ENCODE measurements around the gene ADCYAP1R1.

Gene ADCYAP1R1

DNA sequence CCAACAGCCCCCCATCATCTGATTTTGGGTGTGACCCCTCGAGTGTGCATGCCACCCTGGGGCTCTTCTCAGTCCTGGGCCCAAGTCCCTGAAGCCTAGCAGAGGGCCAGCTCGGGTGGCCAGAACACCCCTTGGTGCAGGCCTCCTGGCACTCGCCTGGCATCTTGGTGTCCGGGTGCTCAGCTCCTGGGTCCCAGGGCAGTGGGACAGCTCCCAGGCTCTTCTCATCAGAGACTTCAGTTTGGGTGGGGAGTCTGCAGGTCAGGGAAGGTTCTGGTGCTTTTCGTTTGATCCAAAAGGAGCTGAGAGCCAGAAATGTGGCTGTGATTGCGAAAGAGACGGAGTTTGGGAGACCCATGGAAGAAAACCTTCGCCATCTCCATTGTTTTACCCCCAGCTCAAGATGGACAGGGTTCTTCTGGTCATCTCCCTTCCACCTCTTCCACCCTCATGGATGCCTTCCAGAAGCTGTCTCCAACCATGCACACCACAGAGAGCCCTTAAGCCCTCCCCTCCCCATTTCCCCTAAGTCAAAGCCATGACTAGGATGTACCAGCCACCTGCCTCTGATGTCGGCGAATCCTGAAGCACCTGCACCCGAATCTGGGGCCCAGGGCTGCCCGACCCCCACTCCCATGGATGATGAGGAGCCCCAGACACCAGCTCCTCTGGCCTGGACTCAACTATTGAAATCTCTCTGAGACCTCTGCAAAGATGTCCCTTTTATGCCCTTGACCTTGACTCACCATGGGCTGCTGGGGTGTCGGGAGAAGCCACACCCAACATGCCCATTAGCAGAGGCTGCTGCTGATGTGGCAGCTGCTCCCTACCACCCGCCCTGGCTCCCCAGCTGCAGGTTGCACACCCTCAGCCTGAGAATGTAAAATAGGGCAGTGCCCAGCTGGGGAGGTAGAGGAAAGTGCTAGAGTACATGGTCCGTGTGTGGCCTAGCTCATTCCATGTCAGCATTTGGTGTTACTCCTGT is 55.3 kb downstream of the ADCYAP1R1 start:
- no peak for DNase-seq

DNA sequence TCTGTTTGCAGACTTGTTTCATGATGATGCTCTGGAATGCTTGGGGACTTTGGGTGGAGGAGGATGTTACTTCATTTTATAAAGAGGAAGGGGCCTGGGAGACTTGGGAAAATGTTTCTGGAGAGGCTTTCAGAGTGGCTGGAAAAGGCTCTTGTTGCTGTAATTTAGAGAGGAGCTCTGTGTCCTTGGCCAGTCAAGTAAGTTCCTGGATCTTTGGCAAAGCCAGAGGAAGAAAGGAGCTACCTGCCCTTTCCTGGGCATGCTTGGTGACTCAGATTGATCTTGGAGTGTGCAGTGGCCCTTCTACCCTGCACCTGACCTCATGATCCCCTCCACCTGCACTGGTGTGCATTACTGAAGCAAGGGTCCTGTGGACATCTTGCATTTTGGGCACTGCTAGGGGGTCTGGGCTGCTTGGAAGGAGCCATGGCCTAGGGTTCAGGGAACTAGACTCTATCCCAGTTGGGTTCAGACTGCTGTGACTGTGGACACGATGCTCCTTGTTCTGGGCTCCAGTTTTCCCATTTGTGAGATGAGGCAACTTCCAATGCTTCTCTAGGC is 56.1 kb downstream of the ADCYAP1R1 start:
- no peak for DNase-seq

DNA sequence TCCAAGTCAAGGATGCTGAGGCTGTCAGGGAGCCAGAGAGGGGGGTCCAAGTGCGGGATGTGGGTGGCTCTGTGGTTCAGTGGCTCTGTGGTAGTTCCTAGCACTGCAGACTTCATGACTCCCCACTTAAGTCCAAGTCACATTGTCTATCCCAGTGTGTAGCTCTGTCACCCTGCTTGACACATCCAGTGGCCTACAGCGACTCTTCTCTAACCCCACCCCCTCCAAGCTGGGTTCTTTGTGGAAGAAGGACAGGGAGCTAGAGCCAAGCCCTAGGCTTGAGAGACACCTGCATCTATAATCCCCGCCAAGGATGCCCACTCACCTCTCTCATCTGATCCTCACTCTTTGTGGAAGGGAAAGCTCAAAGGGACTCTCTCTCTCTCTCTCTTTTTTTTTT is 57.6 kb downstream of the ADCYAP1R1 start:
- DNase-seq: no peak

DNA sequence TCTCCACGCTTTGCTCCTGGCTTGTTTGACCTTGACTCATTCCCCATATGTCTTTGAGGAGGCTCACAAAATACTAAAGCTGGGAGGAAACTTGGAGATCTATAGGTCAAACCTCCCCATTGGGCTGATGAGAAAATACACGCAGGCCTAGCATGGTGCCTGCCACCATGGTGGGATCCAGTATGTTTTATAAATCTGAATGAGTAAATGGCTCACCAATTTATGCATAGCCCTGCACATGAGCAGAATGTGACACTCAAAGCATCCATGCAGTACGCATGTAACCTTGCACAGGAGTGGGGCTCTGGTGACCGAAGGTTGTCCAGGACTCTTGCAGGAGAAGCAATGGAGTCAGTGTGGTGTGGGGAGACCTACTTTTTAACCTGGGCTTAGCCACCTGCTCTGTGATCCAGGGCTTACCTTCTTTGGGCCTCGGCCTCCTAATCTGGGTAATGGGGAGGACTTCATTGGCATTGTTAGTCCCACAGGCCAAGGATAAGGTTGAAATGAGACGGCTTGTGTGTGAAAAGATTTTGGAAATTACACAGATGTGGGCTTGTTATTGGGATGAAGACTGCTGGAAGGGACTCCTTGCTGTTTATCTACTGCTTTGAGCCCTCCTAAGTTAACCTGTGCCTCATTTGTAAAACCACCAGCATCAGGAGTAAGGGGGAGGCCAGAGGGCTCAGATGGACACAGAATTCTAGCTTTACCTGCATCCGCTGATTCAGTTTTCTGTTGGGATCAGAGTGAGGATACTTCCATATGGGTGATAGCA is 58.4 kb downstream of the ADCYAP1R1 start:
- DNase-seq: no peak

DNA sequence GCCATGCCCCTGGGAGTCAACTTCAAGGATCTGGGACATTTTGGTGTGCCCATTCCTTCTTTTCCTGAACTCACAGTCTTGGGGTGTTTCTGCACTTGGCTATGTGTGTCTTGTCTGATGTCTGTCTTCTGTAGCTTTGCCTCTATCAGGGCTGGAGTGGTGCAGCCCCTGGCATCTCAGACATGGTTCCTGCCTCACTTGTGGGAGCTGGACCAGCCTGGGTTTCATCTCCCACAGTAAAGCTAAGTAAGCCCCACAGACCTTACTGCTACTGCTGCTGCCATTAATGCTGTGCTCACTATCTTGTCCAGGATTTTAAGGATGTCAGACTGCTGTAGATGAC is 59.0 kb downstream of the ADCYAP1R1 start:
- no peak for DNase-seq

DNA sequence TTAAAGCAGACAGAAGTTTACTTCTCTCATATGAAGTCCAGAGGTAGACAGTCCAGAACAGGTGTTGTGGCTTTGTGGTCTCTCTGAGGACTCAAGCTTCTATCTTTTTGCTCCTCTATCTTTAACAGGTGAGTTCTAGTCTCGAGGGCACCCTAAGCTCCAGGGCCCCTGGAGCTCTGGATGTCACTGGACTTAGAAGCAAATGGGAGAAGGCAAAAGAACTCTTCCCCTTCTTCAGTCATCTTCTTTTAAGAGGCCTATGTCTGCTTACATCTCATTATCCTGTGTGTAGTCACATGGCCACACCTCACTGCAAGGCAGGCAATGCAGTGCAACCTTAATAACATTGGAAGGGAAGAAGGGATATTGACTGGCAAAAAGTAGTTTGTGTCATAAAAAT is 61.6 kb downstream of the ADCYAP1R1 start:
- DNase-seq: no peak

DNA sequence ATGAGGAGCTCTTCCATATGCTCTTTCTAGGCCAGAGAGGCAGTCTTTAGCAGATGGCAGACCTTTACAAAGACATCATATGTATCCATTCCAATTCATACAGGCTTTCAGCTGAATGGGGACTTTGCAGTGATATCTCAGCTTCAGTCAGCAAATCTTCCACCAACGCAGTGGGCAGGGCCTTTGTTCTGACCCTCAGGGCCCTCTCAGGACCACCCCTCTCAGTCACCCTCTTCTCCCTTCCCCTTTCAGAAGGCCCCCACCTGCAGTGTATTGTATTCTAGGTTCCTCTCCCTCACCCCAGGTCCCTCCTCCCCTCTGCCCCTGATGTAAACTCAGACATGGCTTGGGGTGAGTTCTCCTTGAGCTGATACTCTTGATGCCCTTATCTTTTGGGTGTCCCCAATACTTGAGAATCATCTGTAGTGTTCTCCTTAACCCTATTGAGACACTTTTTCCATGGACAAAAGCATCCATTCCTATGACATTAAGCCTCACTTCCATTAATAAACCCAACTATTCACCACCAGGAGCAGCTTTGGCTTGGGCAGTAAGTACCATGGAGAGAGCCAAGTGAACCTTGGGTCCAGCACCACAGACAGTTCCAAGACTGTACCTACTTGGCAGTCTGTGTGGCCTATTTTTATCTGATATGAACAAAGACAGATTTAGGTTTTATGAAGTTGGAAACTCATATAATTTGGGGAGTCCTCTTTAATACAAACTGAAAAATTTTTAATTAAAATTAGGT is 62.7 kb downstream of the ADCYAP1R1 start:
- DNase-seq: peak; percentile 41

DNA sequence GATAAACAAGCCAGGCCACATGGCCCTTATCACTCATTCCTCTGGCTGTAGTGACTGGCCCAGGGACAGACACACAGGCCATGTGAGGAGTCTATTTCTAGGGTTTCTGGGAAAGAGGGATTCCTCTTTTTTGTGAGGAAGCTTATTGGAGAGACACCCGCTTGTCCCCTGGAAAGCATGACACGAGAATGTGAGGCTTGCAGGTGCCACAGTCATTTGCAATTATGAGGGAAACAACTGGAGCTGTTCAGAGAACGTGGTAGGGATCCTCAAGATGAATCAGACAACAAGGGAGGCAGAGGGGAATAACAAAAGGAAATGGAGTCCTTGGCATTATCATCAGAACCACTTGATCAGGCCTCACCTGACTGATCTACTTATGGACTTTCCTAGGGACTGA is 64.5 kb downstream of the ADCYAP1R1 start:
- no peak for DNase-seq

DNA sequence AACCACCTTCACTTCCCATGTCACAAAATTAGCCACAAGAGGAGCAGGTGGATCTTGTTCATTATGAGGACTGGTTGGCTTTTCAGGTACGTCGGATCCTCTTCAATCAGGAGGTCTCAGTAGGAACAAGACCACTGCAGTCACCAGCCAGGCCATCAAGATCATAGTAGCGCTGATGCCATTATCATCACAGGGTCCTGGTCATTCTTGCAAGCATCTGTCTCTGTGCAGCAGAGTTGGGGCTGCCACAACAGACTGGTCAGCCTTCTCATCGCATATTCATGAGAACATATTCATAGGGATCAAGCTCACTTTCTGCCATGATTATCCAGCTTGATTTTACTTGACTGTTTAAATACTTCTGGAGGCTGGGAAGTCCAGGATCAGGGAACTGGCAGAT is 67.1 kb downstream of the ADCYAP1R1 start:
- no peak for DNase-seq

DNA sequence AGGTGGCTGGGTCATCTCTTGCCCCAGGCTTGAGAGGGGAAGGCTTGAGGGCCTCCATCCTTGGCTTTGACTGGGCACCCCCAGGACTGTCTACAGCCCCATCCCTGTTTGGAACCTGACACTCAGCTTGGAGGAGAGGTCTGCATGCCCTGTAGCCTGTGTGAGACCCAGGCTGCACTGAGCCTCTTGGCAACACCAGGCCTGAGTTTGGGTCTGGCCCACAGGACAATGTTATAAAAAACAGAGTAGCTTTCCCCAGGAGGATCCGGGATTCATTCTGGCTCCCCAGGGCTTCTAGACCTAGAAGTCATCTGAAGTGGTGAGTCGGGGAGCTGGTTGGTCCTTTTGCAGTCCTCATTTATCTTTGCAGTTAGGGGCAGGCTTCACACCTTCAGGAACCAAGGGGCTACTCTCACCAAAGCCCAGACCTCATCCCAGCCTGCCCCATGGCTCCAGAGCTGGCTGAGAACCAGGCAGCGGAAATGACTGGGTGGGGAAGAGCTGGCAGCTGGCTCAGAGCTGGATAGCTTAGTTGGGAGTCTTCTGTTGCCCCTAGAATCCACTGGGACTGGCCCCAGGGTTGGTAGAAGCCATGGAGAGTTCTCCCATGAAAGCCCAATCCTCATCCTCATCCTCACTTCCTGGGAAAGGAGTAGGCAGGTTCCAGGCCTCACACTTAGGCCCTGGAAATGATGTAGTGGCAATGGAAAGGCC is 68.8 kb downstream of the ADCYAP1R1 start:
- no peak for DNase-seq

DNA sequence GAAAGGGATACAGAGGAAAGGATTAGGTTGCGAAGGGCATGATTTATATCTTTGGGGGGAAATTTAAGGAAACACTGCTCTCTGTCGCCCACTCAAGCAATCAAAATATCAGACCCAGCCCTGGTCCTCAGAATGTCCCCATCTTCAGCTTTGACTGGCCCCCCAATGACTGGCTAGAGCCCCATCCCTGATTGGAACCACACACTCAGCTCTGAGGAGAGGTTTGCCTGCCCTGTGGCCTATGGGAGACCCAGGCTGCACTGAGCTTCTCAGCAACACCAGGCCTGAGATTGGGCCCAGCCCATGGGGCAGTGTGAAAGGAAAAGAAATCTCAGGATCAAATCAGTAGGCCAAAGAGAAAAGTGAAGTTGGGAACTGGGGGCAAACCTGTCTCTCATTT is 69.5 kb downstream of the ADCYAP1R1 start:
- DNase-seq: no peak

DNA sequence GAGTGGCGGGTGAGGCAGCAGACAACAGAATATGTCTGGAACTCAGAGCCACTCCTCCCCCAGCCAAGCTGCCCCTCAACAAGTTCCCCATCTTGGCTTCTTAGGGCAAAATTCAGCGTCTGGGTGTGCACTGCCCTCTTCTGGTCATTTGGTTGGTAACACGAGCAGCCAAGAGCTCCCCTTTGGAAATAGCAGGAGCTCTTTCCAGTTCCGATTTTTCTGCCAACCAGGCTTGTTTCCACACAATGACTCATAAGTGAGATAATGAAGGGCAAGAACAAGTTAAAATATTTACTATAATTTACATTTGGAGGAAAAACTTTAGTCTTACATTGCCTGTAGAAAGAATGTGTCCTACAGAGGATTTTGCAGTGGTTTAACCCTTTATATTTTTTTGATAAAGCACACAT is 70.5 kb downstream of the ADCYAP1R1 start:
- DNase-seq: peak; percentile 89

DNA sequence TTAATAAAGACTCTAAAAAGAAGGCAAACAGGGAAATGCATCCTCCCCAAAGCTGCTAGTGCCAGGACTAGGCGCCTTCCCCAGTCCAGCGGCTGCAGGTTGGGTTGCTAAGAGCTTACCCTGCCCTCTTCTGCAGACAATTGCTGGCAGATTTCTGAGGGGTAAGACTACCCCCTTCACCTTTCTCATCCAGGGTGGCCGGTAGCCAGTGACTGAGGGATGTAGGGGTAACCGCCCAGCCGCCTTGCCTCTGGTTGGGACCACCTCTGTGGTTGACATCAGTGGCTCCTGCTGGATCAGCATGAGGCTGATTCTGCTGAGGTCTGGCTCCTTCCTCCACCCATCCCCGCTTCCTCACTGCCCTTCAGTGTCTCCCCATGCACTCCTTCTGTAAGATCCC is 71.2 kb downstream of the ADCYAP1R1 start:
- no peak for DNase-seq

DNA sequence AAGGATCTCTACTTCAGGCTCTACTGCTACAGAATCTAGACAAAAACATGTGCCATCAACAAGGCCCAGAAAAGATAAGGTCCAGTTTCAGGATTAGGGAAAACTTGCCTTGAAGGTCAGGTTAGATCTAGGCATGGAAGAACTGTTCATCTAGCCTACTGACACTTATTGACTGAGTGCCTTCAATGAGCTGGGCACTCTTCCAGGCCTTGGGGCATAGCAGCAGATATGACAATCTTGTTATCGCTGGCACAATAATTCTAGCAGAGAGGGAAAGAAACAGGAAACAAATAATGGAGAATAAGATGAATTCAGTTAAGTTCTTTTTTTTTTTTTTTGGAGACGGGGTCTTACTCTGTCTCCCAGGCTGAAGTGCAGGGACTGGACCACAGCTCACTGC is 71.6 kb downstream of the ADCYAP1R1 start:
- no peak for DNase-seq

DNA sequence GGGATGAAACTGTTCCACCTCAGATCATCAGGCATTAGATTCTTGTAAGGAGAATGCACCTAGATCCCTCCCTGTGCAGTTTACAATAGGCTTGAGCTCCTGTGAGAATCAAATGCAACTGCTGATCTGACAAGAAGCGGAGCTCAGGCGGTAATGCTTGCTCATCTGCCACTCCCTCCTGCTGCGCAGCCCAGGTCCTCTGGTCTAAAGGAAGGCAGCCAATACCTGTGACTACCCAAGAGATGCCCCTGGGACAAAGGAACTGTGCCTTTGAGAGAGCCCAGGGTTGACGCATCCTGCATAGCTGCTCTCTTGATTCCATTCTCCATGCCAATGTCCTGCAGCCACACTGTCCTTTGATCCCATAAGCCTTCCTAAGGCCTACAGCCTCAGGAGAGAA is 73.1 kb downstream of the ADCYAP1R1 start:
- DNase-seq: no peak

DNA sequence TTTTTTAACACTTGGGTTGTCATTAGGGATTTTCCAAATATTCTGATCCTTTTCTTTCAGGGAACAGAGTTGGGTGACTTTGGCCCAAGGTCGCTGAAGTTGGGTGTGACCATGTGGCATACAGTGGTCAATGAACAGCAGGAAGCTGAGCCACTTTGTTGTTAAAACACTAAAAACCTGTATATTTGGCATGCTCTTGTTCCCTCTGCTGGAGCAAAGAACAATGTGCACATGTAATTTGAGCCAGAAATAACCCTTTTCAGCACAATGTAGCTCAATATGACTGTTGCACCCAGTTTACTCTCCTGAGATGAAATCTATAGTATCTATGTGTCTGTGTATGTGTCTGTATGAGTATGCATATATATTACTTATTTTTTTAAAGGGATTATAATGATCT is 74.9 kb downstream of the ADCYAP1R1 start:
- no peak for DNase-seq

DNA sequence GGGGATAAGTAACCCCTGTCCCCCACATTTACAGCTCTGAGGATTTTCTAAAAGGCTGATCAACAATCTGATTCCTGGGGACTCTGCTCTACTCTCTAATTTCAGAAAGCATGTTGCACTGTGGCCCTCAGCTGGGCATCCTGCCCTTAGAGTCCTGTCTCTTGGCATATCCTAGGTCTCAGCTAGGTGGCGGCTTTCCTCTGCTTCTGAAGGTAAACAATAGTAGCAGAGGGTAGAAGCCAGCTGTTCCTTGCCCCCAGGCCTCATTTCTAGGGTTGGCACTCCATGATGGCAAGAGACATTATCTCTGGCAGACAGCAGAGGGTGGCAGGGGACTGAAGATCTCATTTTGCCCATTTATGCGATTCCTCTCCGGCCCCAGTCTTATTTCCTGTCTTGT is 77.0 kb downstream of the ADCYAP1R1 start:
- no peak for DNase-seq

DNA sequence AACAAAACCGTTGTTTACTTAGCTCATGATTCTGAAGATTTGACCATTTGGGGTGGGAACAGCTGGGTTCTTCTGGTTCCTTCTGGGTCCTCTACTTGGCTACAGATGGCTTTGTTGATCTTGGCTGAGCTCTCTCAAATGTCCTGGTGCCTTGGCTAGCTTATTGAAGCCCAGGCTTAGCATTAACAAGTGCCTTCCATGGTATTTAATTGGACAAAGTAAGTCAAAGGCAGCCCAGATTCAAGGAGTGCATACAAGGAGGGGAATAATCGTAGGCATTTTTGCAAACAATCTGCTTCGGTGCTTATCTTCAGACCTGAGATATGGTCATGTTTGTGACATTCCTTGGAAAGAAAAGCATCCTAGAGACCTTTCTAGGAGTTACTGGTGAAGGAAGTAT is 81.4 kb downstream of the ADCYAP1R1 start:
- DNase-seq: no peak

DNA sequence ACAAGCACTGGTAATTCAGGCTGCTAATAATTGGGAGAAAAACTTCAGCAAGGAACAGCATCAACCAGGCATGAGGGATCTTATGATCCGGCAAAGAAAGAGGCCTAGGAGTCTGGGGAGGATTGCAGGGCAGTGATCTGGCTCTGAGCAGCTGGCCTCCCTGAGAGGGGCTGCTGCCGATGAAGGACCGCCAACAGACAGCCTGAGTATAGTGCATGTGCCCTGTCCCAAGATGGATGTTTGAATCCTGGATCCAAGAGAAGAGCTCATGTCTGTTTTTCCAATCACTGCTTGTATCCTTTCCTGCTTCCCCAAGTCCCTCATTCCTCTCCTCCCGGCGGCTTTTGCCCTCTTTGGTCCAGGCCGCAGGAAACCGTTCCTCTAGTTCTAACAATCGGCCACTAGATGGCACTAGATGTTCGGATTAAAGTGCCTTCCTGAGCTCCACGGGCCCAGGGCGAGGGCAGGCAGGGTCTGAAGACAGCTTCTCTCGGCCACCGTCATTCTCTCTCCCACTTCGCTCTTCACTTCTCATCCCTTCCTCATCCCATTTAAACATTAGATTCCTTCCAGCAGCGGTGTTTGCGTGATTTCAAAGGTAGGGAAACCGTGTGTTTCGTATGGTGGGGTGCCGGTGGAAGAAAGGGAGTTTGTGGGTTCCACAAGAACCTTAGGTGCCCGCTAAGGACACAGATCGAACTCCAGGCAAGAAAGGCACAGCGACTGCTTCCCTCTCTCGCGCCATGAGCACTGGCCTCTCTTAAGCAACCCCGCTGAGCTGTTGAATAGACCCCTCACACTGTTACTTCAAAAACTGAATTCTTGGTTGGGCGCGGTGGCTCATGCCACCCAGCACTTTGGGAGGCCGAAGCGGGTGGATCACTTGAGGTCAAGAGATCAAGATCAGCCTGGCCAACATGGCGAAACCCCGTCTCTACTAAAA is 82.4 kb downstream of the ADCYAP1R1 start:
- peak; percentile 81 for DNase-seq

DNA sequence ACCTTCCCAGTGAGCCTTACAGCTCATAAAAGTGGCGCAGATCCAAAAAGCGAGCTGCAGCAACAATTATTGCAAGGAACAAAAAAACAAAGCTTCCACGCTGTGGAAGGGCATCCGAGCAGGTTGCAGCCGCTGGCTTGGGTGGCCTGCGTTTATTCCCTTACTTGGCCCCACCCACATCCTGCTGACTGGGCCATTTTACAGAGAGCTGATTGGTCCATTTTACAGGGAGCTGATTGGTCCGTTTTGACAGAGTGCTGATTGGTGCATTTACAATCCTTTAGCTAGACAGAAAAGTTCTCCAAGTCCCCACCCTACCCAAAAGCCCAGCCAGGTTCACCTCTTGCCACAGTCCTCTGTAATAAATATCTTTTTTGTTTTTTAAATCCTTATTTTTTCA is 85.1 kb downstream of the ADCYAP1R1 start:
- DNase-seq: no peak

DNA sequence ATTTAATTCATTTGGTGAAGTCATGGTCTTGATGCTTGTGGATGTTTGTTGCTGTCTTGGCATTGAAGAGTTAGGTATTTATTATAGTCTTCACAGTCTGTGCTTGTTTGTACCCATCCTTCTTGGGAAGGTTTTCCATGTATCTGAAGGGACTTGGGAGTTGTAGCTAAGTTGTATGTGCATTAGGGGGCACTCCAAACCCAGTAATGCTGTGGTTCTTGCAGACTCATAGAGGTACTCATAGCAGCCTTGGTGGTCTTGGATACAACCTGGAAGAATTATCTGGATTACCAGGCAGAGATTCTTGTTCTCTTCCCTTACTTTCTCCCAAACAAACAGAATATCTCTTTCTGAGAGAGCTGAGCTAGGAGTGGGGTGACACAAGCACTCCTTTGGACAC is 93.2 kb downstream of the ADCYAP1R1 start:
- DNase-seq: no peak
